WTC11 (cell line): ENCODE measurements around the gene ZNF521.

ENCODE experiments used
- ATF3 ChIP-seq: sonication (generic); formaldehyde crosslinking; conservative IDR thresholded peaks from 2 replicates; pipeline ENCODE4 v1.8.1; 2022; ENCODE audit warnings: mild to moderate bottlenecking, missing genetic modification reagents
- CTCF ChIP-seq: fragments of 200-600 bp; IDR thresholded peaks from 2 replicates; pipeline ENCODE4 v1.8.0; 2022; ENCODE audit warnings: antibody characterized with exemption
- KAT7 ChIP-seq: sonication (generic); formaldehyde crosslinking; IDR thresholded peaks from 2 replicates; pipeline ENCODE4 v1.8.1; 2023; ENCODE audit warnings: missing genetic modification reagents, mild to moderate bottlenecking, borderline replicate concordance
- MAX ChIP-seq: sonication (generic); formaldehyde crosslinking; IDR thresholded peaks from 2 replicates; pipeline ENCODE4 v1.8.0; 2022; ENCODE audit warnings: mild to moderate bottlenecking, missing genetic modification reagents
- NFYB ChIP-seq: sonication (generic); formaldehyde crosslinking; conservative IDR thresholded peaks from 2 replicates; pipeline ENCODE4 v1.8.0; 2022; ENCODE audit warnings: low read depth, missing genetic modification reagents
- NR3C1 ChIP-seq: sonication (generic); formaldehyde crosslinking; conservative IDR thresholded peaks from 2 replicates; pipeline ENCODE4 v1.8.1; 2023; ENCODE audit warnings: low read depth, mild to moderate bottlenecking, missing genetic modification reagents
- RELA ChIP-seq: sonication (generic); formaldehyde crosslinking; IDR thresholded peaks from 2 replicates; pipeline ENCODE4 v1.8.1; 2022; ENCODE audit warnings: missing genetic modification reagents, mild to moderate bottlenecking, borderline replicate concordance
- SMAD4 ChIP-seq: sonication (generic); formaldehyde crosslinking; IDR thresholded peaks from 2 replicates; pipeline ENCODE4 v1.8.0; 2022; ENCODE audit warnings: mild to moderate bottlenecking, missing genetic modification reagents
- TF ChIP-seq, protein P1 (sequence below): sonication (generic); formaldehyde crosslinking; IDR thresholded peaks from 2 replicates; pipeline ENCODE4 v1.8.1; 2022; ENCODE audit warnings: low read depth, missing genetic modification reagents, borderline replicate concordance

- no peak for TF ChIP-seq CTCF
- TF ChIP-seq KAT7: no peak
- TF ChIP-seq NR3C1 (CRISPR knock-in tag): no peak
- no peak for TF ChIP-seq RELA (CRISPR knock-in tag)
- no peak for TF ChIP-seq MAX
- TF ChIP-seq, protein P1, sequence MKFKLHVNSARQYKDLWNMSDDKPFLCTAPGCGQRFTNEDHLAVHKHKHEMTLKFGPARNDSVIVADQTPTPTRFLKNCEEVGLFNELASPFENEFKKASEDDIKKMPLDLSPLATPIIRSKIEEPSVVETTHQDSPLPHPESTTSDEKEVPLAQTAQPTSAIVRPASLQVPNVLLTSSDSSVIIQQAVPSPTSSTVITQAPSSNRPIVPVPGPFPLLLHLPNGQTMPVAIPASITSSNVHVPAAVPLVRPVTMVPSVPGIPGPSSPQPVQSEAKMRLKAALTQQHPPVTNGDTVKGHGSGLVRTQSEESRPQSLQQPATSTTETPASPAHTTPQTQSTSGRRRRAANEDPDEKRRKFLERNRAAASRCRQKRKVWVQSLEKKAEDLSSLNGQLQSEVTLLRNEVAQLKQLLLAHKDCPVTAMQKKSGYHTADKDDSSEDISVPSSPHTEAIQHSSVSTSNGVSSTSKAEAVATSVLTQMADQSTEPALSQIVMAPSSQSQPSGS: no peak
- no peak for TF ChIP-seq SMAD4 (CRISPR knock-in tag)
- TF ChIP-seq ATF3 (CRISPR knock-in tag): no peak
- no peak for TF ChIP-seq NFYB (CRISPR knock-in tag)
These were observed 123.6 kb downstream of the ZNF521 start for GRCh38 chr18:25228410-25228809.
